Measurements from ENCODE around the gene AATK.

- no peak for TF ChIP-seq POLR2AphosphoS5 (IDR thresholded peaks at IDR 0.05; ENCODE audit: low read depth, low read length)
- no peak for TF ChIP-seq POLR2A (IDR thresholded peaks at IDR 0.05; ENCODE audit: low read depth, low read length)
Measured at GRCh38 chr17:81152288-81152828, 13.7 kb downstream of the AATK start.
